Bronchial epithelial cell (primary cell): ENCODE results near the gene APEX2. TPM values are rescaled to one million over a fixed set of nuclear protein-coding genes. Genes with fewer than 3 reads are reported as not detected.

ENCODE experiments used
- DNase-seq: peaks from one replicate; pipeline ENCODE4 v3.0.0-alpha.2; 2010; ENCODE audit warnings: low read depth
- FAIRE-seq: peaks from 2 replicates; lab custom pipeline; 2011; peaks lifted over from hg19 to GRCh38; lab: Jason Lieb, UNC
- H3K27me3 ChIP-seq: 2 replicates; pipeline ENCODE4 v1.5.1; 2011; ENCODE audit warnings: low read length; ENCODE audit not compliant: control insufficient read depth, insufficient read depth
- H3K36me3 ChIP-seq: 2 replicates; pipeline ENCODE4 v1.5.1; 2011; ENCODE audit warnings: low read length; ENCODE audit not compliant: control insufficient read depth, insufficient read depth
- H3K4me3 ChIP-seq: 2 replicates; pipeline ENCODE4 v1.5.1; 2011; ENCODE audit warnings: mild to moderate bottlenecking, low read depth, low read length, control low read depth
- CTCF ChIP-seq: IDR thresholded peaks from 2 replicates; pipeline ENCODE4 v1.5.1; 2011; ENCODE audit warnings: mild to moderate bottlenecking, moderate library complexity, low read length, control low read depth, inconsistent platforms; ENCODE audit not compliant: insufficient read depth, severe bottlenecking
- total RNA-seq: library from RNA; depleted of rRNA; stranded (reverse); fragments of >200 nt; gene quantifications from 2 replicates; pipeline ENCODE4 v1.2.1, GENCODE V29; 2014

The APEX2 gene
- total RNA-seq, 1 donor from 2014 or later: 7.1 TPM

DNA sequence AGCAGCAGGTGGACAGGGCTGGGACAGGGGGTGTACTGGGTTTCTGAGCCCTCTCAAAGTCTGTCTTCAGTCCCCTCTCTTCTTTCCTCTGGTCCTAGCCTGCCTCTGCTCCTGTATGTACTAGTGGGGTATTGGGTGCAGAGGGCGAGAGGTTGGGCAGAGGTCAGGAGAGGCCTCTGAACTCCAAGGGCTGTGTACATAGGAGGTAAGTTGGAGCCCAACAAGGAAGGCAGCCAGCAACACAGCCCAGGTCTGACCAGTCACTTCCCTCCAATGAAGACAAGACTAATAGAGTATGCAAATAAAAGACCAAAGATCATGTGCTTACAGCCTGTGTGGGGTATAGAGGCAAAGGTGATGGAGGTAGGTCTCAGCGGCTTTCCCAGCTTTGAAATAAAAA lies 6.1 kb upstream of the APEX2 start, which contains the start of gene PFKFB1:
Gene PFKFB1 (minus strand): TSS at position 90 of the 400 bp plus-strand sequence. CDS start 181 bp downstream, outside the sequence.
- Histone ChIP-seq H3K4me3 (no peak within 1 kb of the TSS), H3K36me3 (no peaks in the 10 kb centered on the region), H3K27me3 (no peaks in the 10 kb centered on the region)
- DNase-seq (no peak), FAIRE-seq (no peak)
- no peak for TF ChIP-seq CTCF

DNA sequence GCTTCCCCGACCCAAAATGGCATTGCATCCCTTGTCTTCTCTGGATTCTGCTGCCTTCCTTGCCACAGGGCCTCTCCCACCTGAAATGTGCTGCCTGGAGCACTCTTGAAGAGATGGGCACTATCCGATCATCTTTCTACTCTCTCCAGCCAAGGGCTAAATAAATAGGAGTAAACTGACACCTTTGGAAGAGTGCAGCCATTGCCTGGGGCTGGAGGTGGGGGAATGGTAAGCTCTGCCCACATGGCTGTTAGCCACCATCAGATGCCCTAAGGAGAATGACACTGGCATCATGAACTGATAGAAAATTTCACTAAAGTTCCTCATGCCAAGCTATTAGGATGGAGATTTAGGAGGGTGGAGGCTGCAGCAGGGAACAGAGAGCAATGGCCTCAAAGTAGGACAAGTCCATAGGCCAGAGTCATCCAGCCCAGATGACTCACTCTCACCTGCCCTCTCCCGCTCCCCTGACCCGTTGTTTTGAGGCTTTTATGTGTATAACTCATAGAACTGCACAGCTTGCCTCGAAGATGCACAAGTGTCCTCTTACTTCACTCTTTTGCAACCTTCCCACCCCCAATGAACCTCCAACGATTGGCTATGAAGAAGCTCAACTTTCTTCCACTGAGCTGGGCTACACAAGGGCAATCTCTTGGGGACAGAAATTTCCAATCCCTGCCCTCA lies 5.4 kb upstream of the APEX2 start:
- Histone ChIP-seq H3K27me3 (no peaks in the 10 kb centered on the region), H3K4me3 (no peak overlapping the region), H3K36me3 (no peaks in the 10 kb centered on the region)
- TF ChIP-seq CTCF: no peak
- DNase-seq (no peak), FAIRE-seq (no peak)

DNA sequence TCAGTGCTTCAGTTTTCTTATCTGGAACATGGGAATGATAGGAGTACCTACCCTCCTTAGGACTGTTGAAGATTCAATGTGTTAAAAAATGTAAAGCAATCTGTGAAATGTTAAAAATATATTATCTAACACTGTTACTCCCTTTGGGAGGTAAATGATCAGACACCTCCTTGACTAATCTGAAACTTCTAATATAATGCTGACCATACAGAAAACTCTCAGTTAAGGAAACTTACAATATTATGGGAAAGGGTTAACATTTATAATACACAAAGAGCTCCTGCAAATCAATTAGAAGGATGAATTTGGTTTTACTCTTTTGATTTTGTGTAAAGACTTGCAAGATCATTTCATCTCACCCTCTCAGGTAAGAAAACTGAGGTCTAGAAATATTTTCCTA lies 4.5 kb upstream of the APEX2 start:
- H3K36me3 ChIP-seq: no peaks in the 10 kb centered on the region
- DNase-seq (no peak), FAIRE-seq (no peak)
- H3K4me3 ChIP-seq: no peak overlapping the region
- no peak for TF ChIP-seq CTCF
- no peaks in the 10 kb centered on the region for H3K27me3 ChIP-seq

GRCh38 chrX:55004231-55004630 lies 4.1 kb downstream of the APEX2 start:
- no peak for DNase-seq
- Histone ChIP-seq H3K4me3 (no peak overlapping the region), H3K27me3 (no peaks in the 10 kb centered on the region), H3K36me3 (peaks cover 8% of the 10 kb centered on the region)
- no peak for FAIRE-seq
- TF ChIP-seq CTCF: no peak

- no peaks in the 10 kb centered on the region for H3K27me3 ChIP-seq
- FAIRE-seq (no peak), DNase-seq (no peak)
- peaks cover 8% of the 10 kb centered on the region for H3K36me3 ChIP-seq
- no peak overlapping the region for H3K4me3 ChIP-seq
- no peak for TF ChIP-seq CTCF
These were observed 5.1 kb downstream of the APEX2 start for GRCh38 chrX:55005256-55005655.
